ENCODE data around the gene MBOAT1. TPM values are rescaled to one million over a fixed set of nuclear protein-coding genes. Genes with fewer than 3 reads are reported as not detected.

MBOAT1 gene
- total RNA-seq, 1 donor from 2014 or later: 6.4 TPM

GRCh38 chr6:20134613-20135012, 77.7 kb downstream of the MBOAT1 start:
- Histone ChIP-seq H3K4me2 (ENCODE audit: low read length) (no peak overlapping the region), H3K4me1 (ENCODE audit: insufficient read depth, low read length) (no peaks in the 10 kb centered on the region), H3K9me3 (ENCODE audit: insufficient read depth, low read depth, low read length) (no peaks in the 10 kb centered on the region), H3K36me3 (ENCODE audit: insufficient read depth, low read length) (no peaks in the 10 kb centered on the region), H3K27ac (ENCODE audit: low read depth, low read length) (no peak overlapping the region), H3K9ac (ENCODE audit: low read length) (no peak overlapping the region), H3K27me3 (ENCODE audit: insufficient read depth, low read length) (no peaks in the 10 kb centered on the region), H3K79me2 (ENCODE audit: insufficient read depth, low read length) (no peaks in the 10 kb centered on the region), H4K20me1 (ENCODE audit: insufficient read depth, low read length) (no peaks in the 10 kb centered on the region), H3K4me3 (ENCODE audit: insufficient read depth, low read depth, low read length) (no peak overlapping the region), H2AFZ (ENCODE audit: low read depth, low read length) (no peak overlapping the region)
- no peak overlapping the region for H3K27ac Mint-ChIP-seq (ENCODE audit: unreplicated experiment)
- TF ChIP-seq, protein P1, sequence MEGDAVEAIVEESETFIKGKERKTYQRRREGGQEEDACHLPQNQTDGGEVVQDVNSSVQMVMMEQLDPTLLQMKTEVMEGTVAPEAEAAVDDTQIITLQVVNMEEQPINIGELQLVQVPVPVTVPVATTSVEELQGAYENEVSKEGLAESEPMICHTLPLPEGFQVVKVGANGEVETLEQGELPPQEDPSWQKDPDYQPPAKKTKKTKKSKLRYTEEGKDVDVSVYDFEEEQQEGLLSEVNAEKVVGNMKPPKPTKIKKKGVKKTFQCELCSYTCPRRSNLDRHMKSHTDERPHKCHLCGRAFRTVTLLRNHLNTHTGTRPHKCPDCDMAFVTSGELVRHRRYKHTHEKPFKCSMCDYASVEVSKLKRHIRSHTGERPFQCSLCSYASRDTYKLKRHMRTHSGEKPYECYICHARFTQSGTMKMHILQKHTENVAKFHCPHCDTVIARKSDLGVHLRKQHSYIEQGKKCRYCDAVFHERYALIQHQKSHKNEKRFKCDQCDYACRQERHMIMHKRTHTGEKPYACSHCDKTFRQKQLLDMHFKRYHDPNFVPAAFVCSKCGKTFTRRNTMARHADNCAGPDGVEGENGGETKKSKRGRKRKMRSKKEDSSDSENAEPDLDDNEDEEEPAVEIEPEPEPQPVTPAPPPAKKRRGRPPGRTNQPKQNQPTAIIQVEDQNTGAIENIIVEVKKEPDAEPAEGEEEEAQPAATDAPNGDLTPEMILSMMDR (IDR thresholded peaks at IDR 0.05; ENCODE audit: insufficient read depth, low read depth, low read length): no peak
- no peak for TF ChIP-seq EZH2 (IDR thresholded peaks at IDR 0.05; ENCODE audit: insufficient read depth, low read length)
- FAIRE-seq (no peak), DNase-seq (ENCODE audit: low read depth) (no peak)
- H3K4me3 Mint-ChIP-seq (ENCODE audit: unreplicated experiment): no peak overlapping the region
- no peaks in the 10 kb centered on the region for H3K36me3 Mint-ChIP-seq (ENCODE audit: low read depth, unreplicated experiment)
- no peaks in the 10 kb centered on the region for H3K27me3 Mint-ChIP-seq (ENCODE audit: low read depth, unreplicated experiment)
- H3K9me3 Mint-ChIP-seq (ENCODE audit: unreplicated experiment): peaks cover 2% of the 10 kb centered on the region
- peaks cover 3% of the 10 kb centered on the region for H3K4me1 Mint-ChIP-seq (ENCODE audit: low read depth, unreplicated experiment)

DNA sequence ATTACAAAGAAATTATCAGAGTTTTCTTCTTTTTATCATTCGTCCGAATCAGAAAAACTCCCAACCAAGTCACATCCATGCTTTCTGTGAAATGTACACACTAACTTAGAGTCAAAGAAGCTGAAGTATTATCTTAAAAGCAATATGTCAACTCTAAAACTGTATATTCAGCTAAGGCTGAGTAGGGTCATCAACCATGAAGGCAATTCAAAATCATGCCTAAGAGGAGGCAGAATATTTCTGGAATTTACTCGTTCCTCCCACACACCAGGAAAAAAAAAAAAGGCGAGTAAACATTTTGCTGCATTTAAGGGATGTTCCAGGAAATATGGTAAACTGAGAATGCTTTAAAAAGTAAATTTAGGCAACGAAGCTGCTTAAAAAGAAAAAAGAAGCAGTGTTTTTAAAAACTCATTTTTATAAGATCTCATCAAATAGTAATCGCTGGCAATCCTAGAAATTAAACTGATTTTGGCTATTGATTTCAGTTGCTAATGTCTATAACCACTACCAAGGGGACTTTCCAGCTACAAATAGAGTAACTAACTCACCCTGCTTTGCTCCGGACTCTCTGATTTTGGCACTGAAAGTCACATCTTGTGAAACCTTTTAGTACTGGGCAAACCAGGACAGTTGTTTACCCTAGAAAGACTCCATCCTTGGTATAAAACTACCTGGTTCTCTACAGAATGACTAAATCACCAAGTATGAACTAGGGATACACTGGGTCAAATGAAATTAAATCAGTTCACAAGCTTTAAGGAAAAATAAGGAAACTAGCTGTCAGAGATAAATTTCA, 82.8 kb downstream of the MBOAT1 start:
- no peaks in the 10 kb centered on the region for H4K20me1 ChIP-seq (ENCODE audit: insufficient read depth, low read length)
- H3K36me3 ChIP-seq (ENCODE audit: insufficient read depth, low read length): no peaks in the 10 kb centered on the region
- no peak overlapping the region for H3K4me3 Mint-ChIP-seq (ENCODE audit: unreplicated experiment)
- no peaks in the 10 kb centered on the region for H3K27me3 Mint-ChIP-seq (ENCODE audit: low read depth, unreplicated experiment)
- no peaks in the 10 kb centered on the region for H3K27me3 ChIP-seq (ENCODE audit: insufficient read depth, low read length)
- DNase-seq (ENCODE audit: low read depth): no peak
- peak; percentile 56 for FAIRE-seq
- no peaks in the 10 kb centered on the region for H3K9me3 ChIP-seq (ENCODE audit: insufficient read depth, low read depth, low read length)
- no peak overlapping the region for H3K27ac ChIP-seq (ENCODE audit: low read depth, low read length)
- H3K36me3 Mint-ChIP-seq (ENCODE audit: low read depth, unreplicated experiment): peaks cover 1% of the 10 kb centered on the region
- peaks cover 2% of the 10 kb centered on the region for H3K9me3 Mint-ChIP-seq (ENCODE audit: unreplicated experiment)
- no peak overlapping the region for H3K9ac ChIP-seq (ENCODE audit: low read length)
- peaks cover 9% of the 10 kb centered on the region for H3K4me1 Mint-ChIP-seq (ENCODE audit: low read depth, unreplicated experiment)
- TF ChIP-seq, protein P1 (IDR thresholded peaks at IDR 0.05; ENCODE audit: insufficient read depth, low read depth, low read length): no peak
- TF ChIP-seq EZH2 (IDR thresholded peaks at IDR 0.05; ENCODE audit: insufficient read depth, low read length): no peak
- no peaks in the 10 kb centered on the region for H3K4me1 ChIP-seq (ENCODE audit: insufficient read depth, low read length)
- H3K79me2 ChIP-seq (ENCODE audit: insufficient read depth, low read length): no peaks in the 10 kb centered on the region
- no peak overlapping the region for H2AFZ ChIP-seq (ENCODE audit: low read depth, low read length)
- no peak overlapping the region for H3K4me3 ChIP-seq (ENCODE audit: insufficient read depth, low read depth, low read length)
- no peak overlapping the region for H3K27ac Mint-ChIP-seq (ENCODE audit: unreplicated experiment)
- no peak overlapping the region for H3K4me2 ChIP-seq (ENCODE audit: low read length)

DNA sequence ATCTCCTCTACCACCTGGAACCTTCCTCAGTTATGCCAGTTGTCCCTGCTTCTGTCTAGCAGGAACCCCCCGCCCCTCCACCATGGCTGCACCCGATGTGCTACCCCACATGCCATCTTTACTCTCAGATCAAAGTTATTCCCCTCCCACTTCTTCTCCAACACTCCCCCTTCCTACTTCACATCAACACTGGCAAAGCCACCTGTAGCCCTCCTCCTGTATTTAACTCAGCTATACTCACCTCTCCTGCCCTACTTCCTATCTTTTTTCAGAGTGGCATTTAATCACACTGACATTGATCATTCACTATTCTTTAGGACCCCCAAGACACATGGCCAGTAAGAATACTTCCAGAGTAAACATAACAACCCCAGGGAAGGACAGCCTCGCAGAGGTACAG, 84.3 kb downstream of the MBOAT1 start:
- Histone ChIP-seq H3K4me2 (ENCODE audit: low read length) (no peak overlapping the region), H3K9me3 (ENCODE audit: insufficient read depth, low read depth, low read length) (no peaks in the 10 kb centered on the region), H3K4me3 (ENCODE audit: insufficient read depth, low read depth, low read length) (no peak overlapping the region), H3K79me2 (ENCODE audit: insufficient read depth, low read length) (no peaks in the 10 kb centered on the region), H3K36me3 (ENCODE audit: insufficient read depth, low read length) (no peaks in the 10 kb centered on the region), H2AFZ (ENCODE audit: low read depth, low read length) (no peak overlapping the region), H3K27ac (ENCODE audit: low read depth, low read length) (no peak overlapping the region), H3K4me1 (ENCODE audit: insufficient read depth, low read length) (no peaks in the 10 kb centered on the region), H4K20me1 (ENCODE audit: insufficient read depth, low read length) (no peaks in the 10 kb centered on the region), H3K27me3 (ENCODE audit: insufficient read depth, low read length) (no peaks in the 10 kb centered on the region), H3K9ac (ENCODE audit: low read length) (no peak overlapping the region)
- Mint-ChIP-seq H3K36me3 (ENCODE audit: low read depth, unreplicated experiment) (peaks cover 1% of the 10 kb centered on the region), H3K27me3 (ENCODE audit: low read depth, unreplicated experiment) (no peaks in the 10 kb centered on the region), H3K27ac (ENCODE audit: unreplicated experiment) (no peak overlapping the region), H3K4me1 (ENCODE audit: low read depth, unreplicated experiment) (peaks cover 9% of the 10 kb centered on the region), H3K9me3 (ENCODE audit: unreplicated experiment) (no peaks in the 10 kb centered on the region), H3K4me3 (ENCODE audit: unreplicated experiment) (no peak overlapping the region)
- no peak for FAIRE-seq
- no peak for DNase-seq (ENCODE audit: low read depth)
- no peak for TF ChIP-seq EZH2 (IDR thresholded peaks at IDR 0.05; ENCODE audit: insufficient read depth, low read length)
- TF ChIP-seq, protein P1 (IDR thresholded peaks at IDR 0.05; ENCODE audit: insufficient read depth, low read depth, low read length): no peak

Measured in astrocyte (in vitro differentiated cells and primary cell).